Measurements from ENCODE around the gene IGF1.

GRCh38 chr12:102427543-102427941, 52.8 kb downstream of the IGF1 start:
- TF ChIP-seq, protein P1, sequence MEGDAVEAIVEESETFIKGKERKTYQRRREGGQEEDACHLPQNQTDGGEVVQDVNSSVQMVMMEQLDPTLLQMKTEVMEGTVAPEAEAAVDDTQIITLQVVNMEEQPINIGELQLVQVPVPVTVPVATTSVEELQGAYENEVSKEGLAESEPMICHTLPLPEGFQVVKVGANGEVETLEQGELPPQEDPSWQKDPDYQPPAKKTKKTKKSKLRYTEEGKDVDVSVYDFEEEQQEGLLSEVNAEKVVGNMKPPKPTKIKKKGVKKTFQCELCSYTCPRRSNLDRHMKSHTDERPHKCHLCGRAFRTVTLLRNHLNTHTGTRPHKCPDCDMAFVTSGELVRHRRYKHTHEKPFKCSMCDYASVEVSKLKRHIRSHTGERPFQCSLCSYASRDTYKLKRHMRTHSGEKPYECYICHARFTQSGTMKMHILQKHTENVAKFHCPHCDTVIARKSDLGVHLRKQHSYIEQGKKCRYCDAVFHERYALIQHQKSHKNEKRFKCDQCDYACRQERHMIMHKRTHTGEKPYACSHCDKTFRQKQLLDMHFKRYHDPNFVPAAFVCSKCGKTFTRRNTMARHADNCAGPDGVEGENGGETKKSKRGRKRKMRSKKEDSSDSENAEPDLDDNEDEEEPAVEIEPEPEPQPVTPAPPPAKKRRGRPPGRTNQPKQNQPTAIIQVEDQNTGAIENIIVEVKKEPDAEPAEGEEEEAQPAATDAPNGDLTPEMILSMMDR (IDR thresholded peaks at IDR 0.05; ENCODE audit: low read depth, low read length, poor library complexity, severe bottlenecking): no peak
- TF ChIP-seq EZH2phosphoT487 (IDR thresholded peaks at IDR 0.05; ENCODE audit: borderline replicate concordance, low read length): no peak

All from DOHH2 (cell line).